ENCODE data around the gene CTNNBIP1.

DNA sequence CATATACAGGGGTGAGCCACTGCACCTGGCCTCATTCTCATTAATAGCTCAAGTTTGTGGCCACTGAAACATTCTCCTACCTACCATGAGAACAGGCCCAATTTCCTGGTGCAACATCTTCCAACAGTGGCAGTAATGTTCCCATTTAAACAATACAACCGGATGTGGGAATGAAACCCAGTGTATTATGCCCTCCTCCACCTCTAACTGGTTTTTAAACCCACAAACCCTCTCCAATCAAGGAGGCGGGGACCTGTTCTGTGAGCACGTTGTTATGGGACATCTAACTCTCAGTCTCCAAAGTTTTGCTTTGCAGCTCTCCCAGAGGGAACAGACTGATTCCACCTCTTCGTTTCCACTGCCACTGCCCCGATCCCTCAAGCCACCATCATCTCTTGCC lies 2.6 kb downstream of the CTNNBIP1 start:
- TF ChIP-seq, protein P1, sequence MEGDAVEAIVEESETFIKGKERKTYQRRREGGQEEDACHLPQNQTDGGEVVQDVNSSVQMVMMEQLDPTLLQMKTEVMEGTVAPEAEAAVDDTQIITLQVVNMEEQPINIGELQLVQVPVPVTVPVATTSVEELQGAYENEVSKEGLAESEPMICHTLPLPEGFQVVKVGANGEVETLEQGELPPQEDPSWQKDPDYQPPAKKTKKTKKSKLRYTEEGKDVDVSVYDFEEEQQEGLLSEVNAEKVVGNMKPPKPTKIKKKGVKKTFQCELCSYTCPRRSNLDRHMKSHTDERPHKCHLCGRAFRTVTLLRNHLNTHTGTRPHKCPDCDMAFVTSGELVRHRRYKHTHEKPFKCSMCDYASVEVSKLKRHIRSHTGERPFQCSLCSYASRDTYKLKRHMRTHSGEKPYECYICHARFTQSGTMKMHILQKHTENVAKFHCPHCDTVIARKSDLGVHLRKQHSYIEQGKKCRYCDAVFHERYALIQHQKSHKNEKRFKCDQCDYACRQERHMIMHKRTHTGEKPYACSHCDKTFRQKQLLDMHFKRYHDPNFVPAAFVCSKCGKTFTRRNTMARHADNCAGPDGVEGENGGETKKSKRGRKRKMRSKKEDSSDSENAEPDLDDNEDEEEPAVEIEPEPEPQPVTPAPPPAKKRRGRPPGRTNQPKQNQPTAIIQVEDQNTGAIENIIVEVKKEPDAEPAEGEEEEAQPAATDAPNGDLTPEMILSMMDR (IDR thresholded peaks at IDR 0.05; ENCODE audit: extremely low read depth in 1 of 2, insufficient read depth in 1 of 2, low read depth in 1 of 2, low read length in 2 of 2), result no peak
- TF ChIP-seq POLR2AphosphoS5 (IDR thresholded peaks at IDR 0.05; ENCODE audit: insufficient read depth, low read depth, low read length) (no peak), POLR2A (IDR thresholded peaks at IDR 0.05; ENCODE audit: low read depth, low read length) (no peak)
